HG03108 (cell line): ENCODE data around the gene RAB33A.

Experiments
- ATAC-seq: cut with Tn5 transposase; IDR thresholded peaks from one replicate; pipeline ENCODE4 v1.9.1; 2021; ENCODE audit warnings: moderate library complexity; ENCODE audit not compliant: unreplicated experiment

Gene RAB33A

GRCh38 chrX:130171446-130172126 lies at the start of gene RAB33A:
RAB33A (plus strand) TSS chrX:130171962; CDS start chrX:130172063, 101 bp downstream.
- ATAC-seq, result no peak

- no peak for ATAC-seq
Observed at GRCh38 chrX:130124577-130124976, 47.2 kb upstream of the RAB33A start.

GRCh38 chrX:130125091-130125874 lies 46.5 kb upstream of the RAB33A start:
- ATAC-seq, result no peak

GRCh38 chrX:130130990-130131389 lies 40.8 kb upstream of the RAB33A start:
- ATAC-seq, result no peak

- no peak for ATAC-seq
Observed at GRCh38 chrX:130136496-130136895, 35.3 kb upstream of the RAB33A start.

GRCh38 chrX:130136961-130137360 lies 34.8 kb upstream of the RAB33A start:
- no peak for ATAC-seq

GRCh38 chrX:130139474-130140201 lies 32.1 kb upstream of the RAB33A start:
- ATAC-seq, result no peak

GRCh38 chrX:130144509-130144908 lies 27.3 kb upstream of the RAB33A start:
- ATAC-seq, result no peak

GRCh38 chrX:130145123-130145522 lies 26.6 kb upstream of the RAB33A start:
- no peak for ATAC-seq

GRCh38 chrX:130147631-130148030 lies 24.1 kb upstream of the RAB33A start:
- no peak for ATAC-seq

- ATAC-seq, result no peak
Observed at GRCh38 chrX:130155564-130155963, 16.2 kb upstream of the RAB33A start.

GRCh38 chrX:130158311-130158710 lies 13.5 kb upstream of the RAB33A start:
- ATAC-seq, result no peak

- no peak for ATAC-seq
Observed at GRCh38 chrX:130159776-130160175, 12.0 kb upstream of the RAB33A start.

GRCh38 chrX:130162094-130162735 lies 9.5 kb upstream of the RAB33A start:
- no peak for ATAC-seq

- ATAC-seq, result no peak
Observed at GRCh38 chrX:130163398-130163797, 8.4 kb upstream of the RAB33A start.

- no peak for ATAC-seq
Observed at GRCh38 chrX:130165181-130165702, 6.5 kb upstream of the RAB33A start.

- ATAC-seq, result peak; percentile 89
Observed at GRCh38 chrX:130165703-130166502, 5.9 kb upstream of the RAB33A start, which contains the start of gene AIFM1. AIFM1 (minus strand) TSS chrX:130165841; CDS start chrX:130165656, 185 bp downstream.

- ATAC-seq, result no peak
Observed at GRCh38 chrX:130166503-130166777, 5.3 kb upstream of the RAB33A start.

- no peak for ATAC-seq
Observed at GRCh38 chrX:130167040-130167439, 4.7 kb upstream of the RAB33A start.

- ATAC-seq, result peak; percentile 72
Observed at GRCh38 chrX:130170752-130171445, 863 bp upstream of the RAB33A start.
